ENCODE measurements around the gene ZNF81.

- TF ChIP-seq CTCF (IDR thresholded peaks at IDR 0.05) (no peak), POLR2A (IDR thresholded peaks at IDR 0.05) (no peak)
These were observed 103.7 kb downstream of the ZNF81 start for GRCh38 chrX:47940448-47940847.

All from right lobe of liver (tissue), 4 donors.